GM12878 (cell line): ENCODE data around the gene YES1.

Experiments
- CBX3 ChIP-seq: fragments of 200-600 bp; sonication (generic); IDR thresholded peaks from 2 replicates; pipeline ENCODE4 v1.6.1; 2016; ENCODE audit warnings: low read depth, borderline replicate concordance
- CEBPB ChIP-seq, 2 experiments: fragments of 150-350 bp in 1 of 2; IDR thresholded peaks; 2 replicates each; pipeline ENCODE4 v1.6.1; 2012 to 2014; ENCODE audit warnings: low read depth in 2 of 2, low read length in 2 of 2, borderline replicate concordance in 1 of 2, inconsistent platforms in 1 of 2
- CREM ChIP-seq: IDR thresholded peaks from 2 replicates; pipeline ENCODE4 v1.6.1; 2014; ENCODE audit warnings: antibody characterized with exemption, low read depth
- CTCF ChIP-seq, 3 experiments: IDR thresholded peaks in 2 of 3; conservative IDR thresholded peaks in 1 of 3; 2 replicates each; pipeline ENCODE4 v1.5.1; 2011; ENCODE audit warnings: low read depth in 3 of 3, low read length in 3 of 3, mild to moderate bottlenecking in 3 of 3, control low read depth in 2 of 3, moderate library complexity in 2 of 3, inconsistent platforms in 1 of 3, mixed read lengths in 1 of 3; ENCODE audit not compliant: control insufficient read depth in 2 of 3, insufficient read depth in 1 of 3; ENCODE audit errors: extremely low read depth in 1 of 3
- E2F4 ChIP-seq: IDR thresholded peaks from 2 replicates; pipeline ENCODE4 v1.6.1; 2012; ENCODE audit warnings: low read depth, low read length, improper control_type of control experiment
- EP300 ChIP-seq, 2 experiments: fragments of 150-350 bp in 1 of 2; IDR thresholded peaks; 2 replicates each; pipeline ENCODE4 v1.6.1; 2011 to 2012; ENCODE audit warnings: low read depth in 2 of 2, low read length in 2 of 2, borderline replicate concordance in 1 of 2, improper control_type of control experiment in 1 of 2, inconsistent platforms in 1 of 2; ENCODE audit not compliant: control insufficient read depth in 1 of 2
- HDAC2 ChIP-seq: fragments of 200-600 bp; sonication (generic); IDR thresholded peaks from 2 replicates; pipeline ENCODE4 v1.6.1; 2017
- MTA2 ChIP-seq: fragments of 450-650 bp; IDR thresholded peaks from 2 replicates; pipeline ENCODE4 v1.6.1; 2016; ENCODE audit warnings: low read depth, mild to moderate bottlenecking, moderate library complexity
- POLR2AphosphoS5 ChIP-seq: IDR thresholded peaks from 2 replicates; pipeline ENCODE4 v1.6.1; 2011; ENCODE audit warnings: mild to moderate bottlenecking, low read length, inconsistent platforms
- SMC3 ChIP-seq: IDR thresholded peaks from 2 replicates; pipeline ENCODE4 v1.6.1; 2011; ENCODE audit warnings: low read length, improper control_type of control experiment, borderline replicate concordance
- TAF1 ChIP-seq: IDR thresholded peaks from 2 replicates; pipeline ENCODE4 v1.6.1; 2011; ENCODE audit warnings: mild to moderate bottlenecking, low read depth, low read length, borderline replicate concordance

GRCh38 chr18:725646-726045 is 86.4 kb downstream of the YES1 start:
- TF ChIP-seq HDAC2 (no peak), MTA2 (no peak), EP300 (IDR thresholded peaks at IDR 0.05; ENCODE audit: borderline replicate concordance in 1 of 2, control insufficient read depth in 1 of 2, low read depth in 2 of 2, low read length in 2 of 2) (no peak), CTCF (IDR thresholded peaks at IDR 0.05 in 2 of 3, conservative IDR thresholded peaks at IDR 0.05 in 1 of 3; ENCODE audit: control insufficient read depth in 2 of 3, extremely low read depth in 1 of 3, insufficient read depth in 1 of 3, low read depth in 3 of 3, low read length in 3 of 3) (no peak), CBX3 (no peak), E2F4 (no peak), CEBPB (IDR thresholded peaks at IDR 0.05; ENCODE audit: borderline replicate concordance in 1 of 2, low read depth in 2 of 2, low read length in 2 of 2) (no peak), CREM (no peak), TAF1 (no peak), POLR2AphosphoS5 (no peak), SMC3 (no peak)
